H1 (cell line): ENCODE measurements around the gene CHD3.

Experiments used
- CHD7 ChIP-seq: fragments of 300-600 bp; sonication (generic); IDR thresholded peaks from 2 replicates; pipeline ENCODE4 v1.7.1; 2012; ENCODE audit warnings: low read length, moderate library complexity, mild to moderate bottlenecking, inconsistent platforms; ENCODE audit not compliant: insufficient replicate concordance
- CTCF ChIP-seq, 3 experiments: IDR thresholded peaks; 1 replicate in 2 of 3; 2 replicates in 1 of 3; pipeline versions ENCODE4 v1.5.1 to v1.6.1; 2011; ENCODE audit warnings: low read length in 3 of 3, mild to moderate bottlenecking in 3 of 3, inconsistent platforms in 2 of 3, low read depth in 1 of 3, moderate library complexity in 1 of 3; ENCODE audit not compliant: insufficient read depth in 1 of 3; ENCODE audit errors: control extremely low read depth in 1 of 3
- GABPA ChIP-seq: IDR thresholded peaks from 2 replicates; pipeline ENCODE4 v1.6.1; 2011; ENCODE audit warnings: mild to moderate bottlenecking, low read length, moderate library complexity, borderline replicate concordance; ENCODE audit not compliant: insufficient read depth
- HDAC2 ChIP-seq, 2 experiments: fragments of 300-600 bp in 1 of 2; sonication (generic) in 1 of 2; IDR thresholded peaks; 2 replicates each; pipeline ENCODE4 v1.6.1; 2011 to 2012; ENCODE audit warnings: low read depth in 2 of 2, low read length in 2 of 2, mild to moderate bottlenecking in 2 of 2, moderate library complexity in 2 of 2, borderline replicate concordance in 1 of 2, inconsistent platforms in 1 of 2
- JUND ChIP-seq: IDR thresholded peaks from 2 replicates; pipeline ENCODE4 v1.6.1; 2011; ENCODE audit warnings: mild to moderate bottlenecking, improper control_type of control experiment, low read length
- PHF8 ChIP-seq: fragments of 200-600 bp; sonication (generic); conservative IDR thresholded peaks from 2 replicates; pipeline ENCODE4 v1.7.1; 2012; ENCODE audit warnings: low read depth, mild to moderate bottlenecking, inconsistent platforms, low read length, moderate library complexity
- POLR2A ChIP-seq, 2 experiments: IDR thresholded peaks; 1 replicate in 1 of 2; 2 replicates in 1 of 2; pipeline ENCODE4 v1.6.1; 2011; ENCODE audit warnings: low read depth in 2 of 2, low read length in 2 of 2, mild to moderate bottlenecking in 2 of 2; ENCODE audit errors: control extremely low read depth in 1 of 2
- SIN3A ChIP-seq, 2 experiments: IDR thresholded peaks in 1 of 2; conservative IDR thresholded peaks in 1 of 2; 2 replicates each; pipeline ENCODE4 v1.6.1; 2011 to 2012; ENCODE audit warnings: low read length in 2 of 2, improper control_type of control experiment in 1 of 2, low read depth in 1 of 2, mild to moderate bottlenecking in 1 of 2

- TF ChIP-seq PHF8: no peak
- no peak for TF ChIP-seq CTCF (IDR thresholded peaks at IDR 0.05; ENCODE audit: control extremely low read depth in 1 of 3, insufficient read depth in 1 of 3, low read depth in 1 of 3, low read length in 3 of 3)
- TF ChIP-seq JUND: no peak
- TF ChIP-seq SIN3A (conservative IDR thresholded peaks at IDR 0.05 in 1 of 2, IDR thresholded peaks at IDR 0.05 in 1 of 2; ENCODE audit: low read depth in 1 of 2, low read length in 2 of 2): no peak
- no peak for TF ChIP-seq HDAC2 (IDR thresholded peaks at IDR 0.05; ENCODE audit: borderline replicate concordance in 1 of 2, low read depth in 2 of 2, low read length in 2 of 2)
- no peak for TF ChIP-seq GABPA
- TF ChIP-seq CHD7: no peak
- TF ChIP-seq POLR2A (IDR thresholded peaks at IDR 0.05; ENCODE audit: control extremely low read depth in 1 of 2, low read depth in 2 of 2, low read length in 2 of 2): no peak
Observed at GRCh38 chr17:7882629-7883028, 6.0 kb upstream of the CHD3 start.
